HepG2 (cell line): ENCODE measurements around the gene RHOC. TPM values are rescaled to one million over a fixed set of nuclear protein-coding genes. Genes with fewer than 3 reads are reported as not detected.

Source experiments
- CBX1 ChIP-seq: IDR thresholded peaks from one replicate; pipeline ENCODE4 v1.6.1; 2016; ENCODE audit warnings: antibody characterized with exemption, low read depth
- DPF2 ChIP-seq: sonication (generic); formaldehyde crosslinking; IDR thresholded peaks from 2 replicates; pipeline ENCODE4 v1.4.0; 2020; ENCODE audit warnings: mild to moderate bottlenecking, low read depth, missing genetic modification reagents, borderline replicate concordance
- ETS1 ChIP-seq: sonication (generic); formaldehyde crosslinking; IDR thresholded peaks from 2 replicates; pipeline ENCODE4 v1.4.0; 2020; ENCODE audit warnings: missing genetic modification reagents
- FOSL1 ChIP-seq: sonication (generic); formaldehyde crosslinking; IDR thresholded peaks from 2 replicates; pipeline ENCODE4 v1.9.0; 2021; ENCODE audit warnings: missing genetic modification reagents, borderline replicate concordance
- FOXA3 ChIP-seq: IDR thresholded peaks from 2 replicates; pipeline ENCODE4 v1.6.1; 2016; ENCODE audit warnings: missing genetic modification reagents, missing compliant biosample characterization
- KLF13 ChIP-seq: sonication (generic); formaldehyde crosslinking; IDR thresholded peaks from 2 replicates; pipeline ENCODE4 v1.4.0; 2020; ENCODE audit warnings: mild to moderate bottlenecking, missing genetic modification reagents
- KMT2B ChIP-seq: IDR thresholded peaks from 2 replicates; pipeline ENCODE4 v1.6.1; 2016; ENCODE audit warnings: missing genetic modification reagents, missing compliant biosample characterization
- MIER2 ChIP-seq: IDR thresholded peaks from 2 replicates; pipeline ENCODE4 v1.6.1; 2016; ENCODE audit warnings: missing biosample characterization, missing genetic modification reagents
- NFE2L1 ChIP-seq: sonication (generic); formaldehyde crosslinking; IDR thresholded peaks from 2 replicates; pipeline ENCODE4 v1.4.0; 2020; ENCODE audit warnings: missing genetic modification reagents, mild to moderate bottlenecking, borderline replicate concordance
- RARA ChIP-seq: IDR thresholded peaks from 2 replicates; pipeline ENCODE4 v1.6.1; 2016; ENCODE audit warnings: missing genetic modification reagents, missing compliant biosample characterization
- RBM22 ChIP-seq: fragments of 200-400 bp; formaldehyde crosslinking; optimal IDR thresholded peaks from 2 replicates; pipeline ENCODE3; 2017; ENCODE audit warnings: mild to moderate bottlenecking, low read length, moderate library complexity
- SYNCRIP ChIP-seq: fragments of 200-400 bp; formaldehyde crosslinking; IDR thresholded peaks from 2 replicates; pipeline ENCODE4 v1.6.1; 2018; ENCODE audit warnings: mild to moderate bottlenecking, low read depth, low read length; ENCODE audit not compliant: insufficient read depth
- TAF15 ChIP-seq: fragments of 200-400 bp; formaldehyde crosslinking; IDR thresholded peaks from one replicate; pipeline ENCODE4 v1.6.1; 2018; ENCODE audit warnings: mild to moderate bottlenecking, low read depth, low read length; ENCODE audit not compliant: poor library complexity, severe bottlenecking
- THAP11 ChIP-seq: IDR thresholded peaks from 2 replicates; pipeline ENCODE4 v1.6.1; 2016; ENCODE audit warnings: missing biosample characterization, missing genetic modification reagents
- ZBTB14 ChIP-seq: sonication (generic); formaldehyde crosslinking; IDR thresholded peaks from 2 replicates; pipeline ENCODE4 v1.4.0; 2020; ENCODE audit warnings: missing genetic modification reagents
- ZNF253 ChIP-seq: sonication (generic); formaldehyde crosslinking; IDR thresholded peaks from 2 replicates; pipeline ENCODE4 v1.8.0; 2022; ENCODE audit warnings: mild to moderate bottlenecking, missing genetic modification reagents, borderline replicate concordance
- ZNF326 ChIP-seq: sonication (generic); formaldehyde crosslinking; IDR thresholded peaks from 2 replicates; pipeline ENCODE4 v1.4.0; 2020; ENCODE audit warnings: missing genetic modification reagents, borderline replicate concordance
- ZNF362 ChIP-seq: sonication (generic); formaldehyde crosslinking; IDR thresholded peaks from 2 replicates; pipeline ENCODE4 v1.4.0; 2020; ENCODE audit warnings: missing genetic modification reagents, mild to moderate bottlenecking, borderline replicate concordance
- ZNF703 ChIP-seq: sonication (generic); formaldehyde crosslinking; IDR thresholded peaks from 2 replicates; pipeline ENCODE4 v1.5.1; 2020; ENCODE audit warnings: missing genetic modification reagents, mild to moderate bottlenecking, moderate library complexity, borderline replicate concordance
- ZNF724P ChIP-seq: sonication (generic); formaldehyde crosslinking; IDR thresholded peaks from 2 replicates; pipeline ENCODE4 v1.8.0; 2022; ENCODE audit warnings: missing genetic modification reagents, borderline replicate concordance
- ZNF775 ChIP-seq: sonication (generic); formaldehyde crosslinking; IDR thresholded peaks from 2 replicates; pipeline ENCODE4 v1.4.0; 2020; ENCODE audit warnings: missing genetic modification reagents, mild to moderate bottlenecking, moderate library complexity, borderline replicate concordance
- ZNF850 ChIP-seq: sonication (generic); formaldehyde crosslinking; conservative IDR thresholded peaks from 2 replicates; pipeline ENCODE4 v1.9.0; 2021; ENCODE audit warnings: mild to moderate bottlenecking, missing genetic modification reagents
- ZSCAN21 ChIP-seq: sonication (generic); formaldehyde crosslinking; IDR thresholded peaks from 2 replicates; pipeline ENCODE4 v1.8.0; 2022; ENCODE audit warnings: mild to moderate bottlenecking, missing genetic modification reagents, moderate library complexity, borderline replicate concordance
- polyA plus RNA-seq, 8 experiments: library from polyadenylated mRNA; depleted of rRNA in 3 of 8; stranded (reverse) in 7 of 8; unstranded in 1 of 8; fragments of >200 nt; fragmentation: Illumina TruSeq in 4 of 8; extraction: Trizol in 4 of 8; gene quantifications; 2 replicates each; pipeline versions ENCODE4 v1.2.1 to v1.2.3, GENCODE V29; 2011 to 2016; ENCODE audit warnings: low read depth in 4 of 8, missing spikeins in 1 of 8, mixed read lengths in 1 of 8; ENCODE audit not compliant: insufficient read depth in 1 of 8
- total RNA-seq, 5 experiments: library from RNA; depleted of rRNA; stranded (reverse); fragments of >200 nt; fragmentation: Illumina TruSeq; extraction: Trizol; gene quantifications; 2 replicates each; pipeline ENCODE4 v1.2.3, GENCODE V29; 2016; ENCODE audit warnings: low read depth in 1 of 5
- TF ChIP-seq, protein P1 (sequence below): IDR thresholded peaks from 2 replicates; pipeline ENCODE4 v1.6.1; 2016; ENCODE audit warnings: missing compliant biosample characterization, missing genetic modification reagents, borderline replicate concordance
- TF ChIP-seq, protein P2 (sequence below): sonication (generic); formaldehyde crosslinking; IDR thresholded peaks from 2 replicates; pipeline ENCODE4 v1.4.0; 2020; ENCODE audit warnings: mild to moderate bottlenecking, missing genetic modification reagents

Gene RHOC
- total and polyA plus RNA-seq, 2 of the 13 experiments (the other 11 are each of a cell fraction or from before 2014, with no cell fraction given): 64.3 to 182 TPM

GRCh38 chr1:112707221-112708001 is 484 bp upstream of the RHOC start (continued):
- no peak for TF ChIP-seq ZNF362 (CRISPR knock-in tag)
- no peak for TF ChIP-seq NFE2L1 (CRISPR knock-in tag)
- no peak for TF ChIP-seq TAF15
- no peak for TF ChIP-seq ZBTB14 (CRISPR knock-in tag)
- no peak for TF ChIP-seq FOSL1 (CRISPR knock-in tag)
- no peak for TF ChIP-seq SYNCRIP
- TF ChIP-seq ZNF326 (CRISPR knock-in tag): no peak
- TF ChIP-seq THAP11 (CRISPR knock-in tag): peak; percentile 59; the same call in 1 of the 2 replicates
- no peak for TF ChIP-seq KMT2B
- TF ChIP-seq ETS1 (CRISPR knock-in tag): no peak
- TF ChIP-seq ZNF703 (CRISPR knock-in tag): no peak
- TF ChIP-seq RARA (CRISPR knock-in tag): peak; percentile 32; the same call in 1 of the 2 replicates
- no peak for TF ChIP-seq KLF13 (CRISPR knock-in tag)
- no peak for TF ChIP-seq RBM22
- no peak for TF ChIP-seq FOXA3 (CRISPR knock-in tag)
- TF ChIP-seq ZNF253: no peak
- TF ChIP-seq DPF2 (CRISPR knock-in tag): no peak
- 0 out of 2 replicates have a peak, but pooled peaks have one; percentile 41 for TF ChIP-seq ZNF850
- no peak for TF ChIP-seq ZNF775 (CRISPR knock-in tag)
- no peak for TF ChIP-seq MIER2 (CRISPR knock-in tag)
- no peak for TF ChIP-seq ZSCAN21
- TF ChIP-seq, protein P1, sequence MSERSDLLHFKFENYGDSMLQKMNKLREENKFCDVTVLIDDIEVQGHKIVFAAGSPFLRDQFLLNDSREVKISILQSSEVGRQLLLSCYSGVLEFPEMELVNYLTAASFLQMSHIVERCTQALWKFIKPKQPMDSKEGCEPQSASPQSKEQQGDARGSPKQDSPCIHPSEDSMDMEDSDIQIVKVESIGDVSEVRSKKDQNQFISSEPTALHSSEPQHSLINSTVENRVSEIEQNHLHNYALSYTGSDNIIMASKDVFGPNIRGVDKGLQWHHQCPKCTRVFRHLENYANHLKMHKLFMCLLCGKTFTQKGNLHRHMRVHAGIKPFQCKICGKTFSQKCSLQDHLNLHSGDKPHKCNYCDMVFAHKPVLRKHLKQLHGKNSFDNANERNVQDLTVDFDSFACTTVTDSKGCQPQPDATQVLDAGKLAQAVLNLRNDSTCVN (CRISPR knock-in tag): no peak; the same call in 1 of the 2 replicates
- no peak for TF ChIP-seq CBX1
- TF ChIP-seq, protein P2, sequence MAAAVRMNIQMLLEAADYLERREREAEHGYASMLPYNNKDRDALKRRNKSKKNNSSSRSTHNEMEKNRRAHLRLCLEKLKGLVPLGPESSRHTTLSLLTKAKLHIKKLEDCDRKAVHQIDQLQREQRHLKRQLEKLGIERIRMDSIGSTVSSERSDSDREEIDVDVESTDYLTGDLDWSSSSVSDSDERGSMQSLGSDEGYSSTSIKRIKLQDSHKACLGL (CRISPR knock-in tag): no peak; the same call in 1 of the 2 replicates
- no peak for TF ChIP-seq ZNF724P (CRISPR knock-in tag)
